OCI-LY7 (cell line): ENCODE data around the gene PPM1G. TPM values are rescaled to one million over a fixed set of nuclear protein-coding genes. Genes with fewer than 3 reads are reported as not detected.

Experiments used
- BruUV-seq: library from RNA; stranded (reverse); fragments of 400-500 nt; replicated peaks from 2 replicates; lab custom pipeline; 2021; lab: Mats Ljungman, UMichigan
- CTCF ChIA-PET: fragments of 300-600 bp; sonication (Branson Sonifier 250); formaldehyde crosslinking; loops from one replicate; lab custom pipeline; 2022; ENCODE audit warnings: antibody characterized with exemption; ENCODE audit not compliant: unreplicated experiment; lab: Charles Lee
- POLR2A ChIA-PET: fragments of 300-600 bp; sonication (Branson Sonifier 250); formaldehyde crosslinking; loops from one replicate; lab custom pipeline; 2022; ENCODE audit warnings: antibody characterized with exemption; lab: Charles Lee
- DNase-seq: peaks from one replicate; pipeline ENCODE4 v3.0.0-alpha.2; 2015; ENCODE audit warnings: low spot score
- H2AFZ ChIP-seq: fragments of 200-600 bp; sonication (generic), shearing (Covaris generic); 2 replicates; pipeline ENCODE4 v1.6.1; 2014; ENCODE audit warnings: mild to moderate bottlenecking, antibody characterized with exemption, low read length, moderate library complexity
- H3K27ac ChIP-seq: fragments of 200-600 bp; sonication (generic); 2 replicates; pipeline ENCODE4 v1.5.1; 2014; ENCODE audit warnings: mixed run types, low read depth, mild to moderate bottlenecking, moderate library complexity, low read length, inconsistent platforms; ENCODE audit not compliant: poor library complexity, severe bottlenecking
- H3K36me3 ChIP-seq: fragments of 200-600 bp; sonication (generic); 2 replicates; pipeline ENCODE4 v1.6.1; 2014; ENCODE audit warnings: mild to moderate bottlenecking, antibody characterized with exemption, low read length, moderate library complexity, mixed read lengths; ENCODE audit not compliant: insufficient read depth
- H3K4me1 ChIP-seq: fragments of 200-600 bp; sonication (generic); 2 replicates; pipeline ENCODE4 v1.5.1; 2014; ENCODE audit warnings: mild to moderate bottlenecking, low read length; ENCODE audit not compliant: insufficient read depth, poor library complexity, severe bottlenecking
- H3K4me2 ChIP-seq: fragments of 200-600 bp; sonication (generic); 2 replicates; pipeline ENCODE4 v1.6.1; 2014; ENCODE audit warnings: mild to moderate bottlenecking, low read length
- H3K4me3 ChIP-seq: fragments of 200-600 bp; sonication (generic); 2 replicates; pipeline ENCODE4 v1.5.1; 2014; ENCODE audit warnings: mild to moderate bottlenecking, low read depth, low read length; ENCODE audit not compliant: poor library complexity, severe bottlenecking
- H3K79me2 ChIP-seq: fragments of 200-600 bp; sonication (generic); 2 replicates; pipeline ENCODE4 v1.6.1; 2016; ENCODE audit warnings: low read depth, mild to moderate bottlenecking, low read length, moderate library complexity, mixed read lengths; ENCODE audit not compliant: insufficient read depth
- H3K9me2 ChIP-seq: fragments of 200-600 bp; sonication (generic); 2 replicates; pipeline ENCODE4 v1.6.1; 2016; ENCODE audit warnings: mild to moderate bottlenecking, low read length, mixed read lengths; ENCODE audit not compliant: insufficient read depth
- H3K9me3 ChIP-seq: fragments of 200-600 bp; sonication (generic); 2 replicates; pipeline ENCODE4 v1.6.1; 2014; ENCODE audit warnings: mild to moderate bottlenecking, mixed run types, low read length, mixed read lengths
- H4K20me1 ChIP-seq: fragments of 200-600 bp; sonication (generic); 2 replicates; pipeline ENCODE4 v1.6.1; 2014; ENCODE audit warnings: mild to moderate bottlenecking, antibody characterized with exemption, low read length, moderate library complexity, mixed read lengths; ENCODE audit not compliant: insufficient read depth
- EZH2phosphoT487 ChIP-seq: fragments of 200-600 bp; sonication (generic); IDR thresholded peaks from 2 replicates; pipeline ENCODE4 v1.6.1; 2018; ENCODE audit warnings: low read depth, borderline replicate concordance, mild to moderate bottlenecking, mixed run types, antibody characterized with exemption, low read length, moderate library complexity, mixed read lengths
- intact Hi-C: fragments of 100-400 bp; cut with micrococcal nuclease; formaldehyde crosslinking; loops from one replicate; pipeline ENCODE4 v1.10.0; 2022; ENCODE audit not compliant: unreplicated experiment
- total RNA-seq, 2 experiments: library from RNA; depleted of rRNA in 1 of 2; stranded (reverse); fragments of >200 nt in 1 of 2; shearing (Covaris generic) in 1 of 2; gene quantifications; 2 replicates each; pipeline ENCODE4 v1.2.3, GENCODE V29; 2014 to 2022
- TF ChIP-seq, protein P1 (sequence below): fragments of 200-600 bp; sonication (generic); conservative IDR thresholded peaks from 2 replicates; pipeline ENCODE4 v1.5.1; 2014; ENCODE audit warnings: mild to moderate bottlenecking, antibody characterized with exemption, low read length, moderate library complexity, mixed read lengths

Gene PPM1G
- total RNA-seq, 2 experiments from 2014 or later, result 101 to 147 TPM

DNA sequence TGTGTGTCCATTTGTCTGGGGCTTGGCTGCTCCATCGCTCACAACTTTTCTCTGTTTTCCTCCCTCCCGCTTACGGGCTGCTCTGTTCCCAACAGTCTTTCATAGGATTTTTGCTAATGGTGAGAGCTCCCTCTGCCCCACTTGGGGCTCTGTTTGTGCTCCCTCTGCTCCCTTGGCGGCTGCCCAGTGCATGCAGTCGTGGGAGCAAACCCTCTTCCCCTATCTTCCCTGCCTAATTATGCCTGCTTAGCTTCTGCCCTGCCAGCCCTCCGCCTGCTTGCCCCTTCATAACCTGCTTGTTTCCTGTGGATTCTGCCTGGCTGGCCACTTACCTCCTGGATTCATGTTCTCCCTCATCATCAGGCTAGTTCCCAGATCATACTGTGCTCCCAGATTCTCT is 26.2 kb upstream of the PPM1G start:
- ChIA-PET POLR2A (interaction anchor here (0.7 kb wide), 1 partner anchor 24 kb away, joined by 3 read pairs; no protein-coding TSS in a partner anchor), CTCF (no interaction called here)
- TF ChIP-seq, protein P1, sequence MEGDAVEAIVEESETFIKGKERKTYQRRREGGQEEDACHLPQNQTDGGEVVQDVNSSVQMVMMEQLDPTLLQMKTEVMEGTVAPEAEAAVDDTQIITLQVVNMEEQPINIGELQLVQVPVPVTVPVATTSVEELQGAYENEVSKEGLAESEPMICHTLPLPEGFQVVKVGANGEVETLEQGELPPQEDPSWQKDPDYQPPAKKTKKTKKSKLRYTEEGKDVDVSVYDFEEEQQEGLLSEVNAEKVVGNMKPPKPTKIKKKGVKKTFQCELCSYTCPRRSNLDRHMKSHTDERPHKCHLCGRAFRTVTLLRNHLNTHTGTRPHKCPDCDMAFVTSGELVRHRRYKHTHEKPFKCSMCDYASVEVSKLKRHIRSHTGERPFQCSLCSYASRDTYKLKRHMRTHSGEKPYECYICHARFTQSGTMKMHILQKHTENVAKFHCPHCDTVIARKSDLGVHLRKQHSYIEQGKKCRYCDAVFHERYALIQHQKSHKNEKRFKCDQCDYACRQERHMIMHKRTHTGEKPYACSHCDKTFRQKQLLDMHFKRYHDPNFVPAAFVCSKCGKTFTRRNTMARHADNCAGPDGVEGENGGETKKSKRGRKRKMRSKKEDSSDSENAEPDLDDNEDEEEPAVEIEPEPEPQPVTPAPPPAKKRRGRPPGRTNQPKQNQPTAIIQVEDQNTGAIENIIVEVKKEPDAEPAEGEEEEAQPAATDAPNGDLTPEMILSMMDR, result no peak
- no peak for TF ChIP-seq EZH2phosphoT487
- Histone ChIP-seq H3K79me2 (peaks cover 19% of the 10 kb centered on the region), H3K9me2 (no peaks in the 10 kb centered on the region), H3K4me3 (no peak overlapping the region), H3K27ac (no peak overlapping the region), H4K20me1 (no peaks in the 10 kb centered on the region; the same call in 1 of the 2 replicates), H3K4me2 (no peak overlapping the region), H2AFZ (no peak overlapping the region), H3K4me1 (peaks cover 2% of the 10 kb centered on the region), H3K9me3 (no peaks in the 10 kb centered on the region), H3K36me3 (peaks cover 73% of the 10 kb centered on the region)
- DNase-seq, result no peak
- intact Hi-C loops, result no loop called here
- BruUV-seq, result no TSS peak

DNA sequence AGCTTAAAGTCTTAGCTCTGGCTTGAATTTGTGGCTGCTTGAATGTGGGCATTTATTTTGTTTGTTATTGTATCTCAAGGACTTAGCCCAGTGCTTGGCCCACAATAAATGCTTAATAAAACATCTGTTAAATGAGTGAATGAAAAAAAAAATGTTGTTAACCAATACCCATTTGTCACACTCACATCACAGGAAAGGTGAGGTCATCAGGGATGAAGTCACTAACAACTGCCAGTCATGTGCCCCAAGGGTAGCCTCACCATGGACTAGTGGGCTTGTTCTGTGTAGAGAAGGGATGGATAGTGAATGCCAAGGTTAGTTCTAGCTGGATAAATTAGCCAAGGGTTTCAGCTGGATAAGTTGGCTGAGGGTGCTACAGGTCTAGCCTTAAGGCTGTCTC is 22.0 kb upstream of the PPM1G start:
- intact Hi-C loops, result no loop called here
- Histone ChIP-seq H4K20me1 (peaks cover 11% of the 10 kb centered on the region), H3K27ac (no peak overlapping the region), H3K4me2 (no peak overlapping the region), H3K4me3 (no peak overlapping the region), H3K4me1 (peaks cover 21% of the 10 kb centered on the region), H3K9me2 (no peaks in the 10 kb centered on the region), H2AFZ (no peak overlapping the region), H3K9me3 (no peaks in the 10 kb centered on the region), H3K36me3 (peaks cover 36% of the 10 kb centered on the region), H3K79me2 (peaks cover 35% of the 10 kb centered on the region)
- CTCF ChIA-PET, result no interaction called here
- TF ChIP-seq, protein P1, result no peak
- TF ChIP-seq EZH2phosphoT487, result no peak
- DNase-seq, result no peak
- POLR2A ChIA-PET, result interaction anchor here (1.0 kb wide), 1 partner anchor 22 kb away, joined by 5 read pairs; the partner anchor contains the start of gene PPM1G
- no TSS peak for BruUV-seq

DNA sequence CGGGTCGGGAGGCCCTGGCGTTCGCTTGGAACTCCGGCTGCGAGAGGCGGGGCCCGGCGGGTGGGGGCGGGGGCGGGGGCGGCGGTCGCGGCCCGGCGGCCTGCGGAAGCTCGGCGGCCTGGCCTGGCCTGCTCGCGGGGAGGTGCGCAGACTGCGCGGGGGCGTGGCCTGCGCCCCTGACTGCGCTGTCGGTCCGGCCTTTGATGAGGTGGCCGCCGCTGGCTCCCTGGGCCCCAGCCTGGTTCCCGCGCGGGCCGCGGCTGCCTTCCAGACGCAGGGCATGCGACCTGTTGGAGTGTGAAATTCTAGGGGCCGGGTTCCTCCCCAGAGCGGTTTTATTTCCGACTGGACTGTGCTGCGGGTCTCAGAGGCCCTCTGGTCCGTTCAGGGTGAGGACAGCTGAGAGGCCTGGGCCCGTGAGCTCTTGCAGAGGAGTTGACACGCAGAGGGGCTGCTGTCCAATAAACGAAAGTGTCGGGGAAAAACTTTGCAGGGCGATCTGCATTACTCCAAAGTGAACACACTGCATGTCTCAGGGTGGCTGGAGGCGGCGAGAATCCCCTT is 19.7 kb upstream of the PPM1G start:
- Histone ChIP-seq H3K9me3 (no peaks in the 10 kb centered on the region), H3K36me3 (peaks cover 13% of the 10 kb centered on the region), H3K27ac (peak overlapping the region; percentile 76), H3K4me2 (peak overlapping the region; percentile 97), H2AFZ (peak overlapping the region; percentile 61), H3K79me2 (peaks cover 35% of the 10 kb centered on the region), H3K4me1 (peaks cover 21% of the 10 kb centered on the region), H3K9me2 (no peaks in the 10 kb centered on the region), H4K20me1 (peaks cover 11% of the 10 kb centered on the region), H3K4me3 (peak overlapping the region; percentile 86)
- BruUV-seq, result no TSS peak
- peak; percentile 84 for DNase-seq
- ChIA-PET CTCF (interaction anchor here (1.1 kb wide), 1 partner anchor 19 kb away, joined by 4 read pairs; no protein-coding TSS in a partner anchor), POLR2A (interaction anchor here (0.5 to 2.8 kb wide), 7 partner anchors 10 to 341 kb away, joined by 3 to 24 read pairs (median 4); partner anchors contain the start of genes PPM1G, SLC30A3 and ZNF513)
- TF ChIP-seq, protein P1, result no peak
- intact Hi-C loops, result loop anchor here (1.0 to 2.0 kb wide), 2 partner anchors 20 to 200 kb away; partner anchors contain the start of genes CCDC121, GPN1 and PPM1G
